Stimulated activated memory B cell treated with anti-CD40 and anti-IgM and Interleukin-4, amounts not matched to agents 10 μg/mL and 1 μg/mL and 100 μg/mL, for 72 hours (primary cell): Measurements from ENCODE around the gene CFAP97.
"Not testable (repeated sequence)": the region's sequence is repeated elsewhere in the genome, so short reads cannot be mapped to it uniquely, and the experiment has no call there.

ENCODE experiments used
- ATAC-seq: fragments of 150-1000 bp; cut with Tn5 transposase; 2 replicates; pipeline ENCODE4 v1.10.0; 2021
- H3K27ac Mint-ChIP-seq: one replicate; pipeline ENCODE4 v1.8.0; 2022; ENCODE audit warnings: mild to moderate bottlenecking, mixed read lengths
- H3K27me3 Mint-ChIP-seq: one replicate; pipeline ENCODE4 v1.8.0; 2022; ENCODE audit warnings: mixed read lengths
- H3K36me3 Mint-ChIP-seq: one replicate; pipeline ENCODE4 v1.8.0; 2022; ENCODE audit warnings: mixed read lengths
- H3K4me1 Mint-ChIP-seq: one replicate; pipeline ENCODE4 v1.8.0; 2022; ENCODE audit warnings: mixed read lengths
- H3K4me3 Mint-ChIP-seq: one replicate; pipeline ENCODE4 v1.8.0; 2022; ENCODE audit warnings: mild to moderate bottlenecking, moderate library complexity, mixed read lengths
- H3K9me3 Mint-ChIP-seq: one replicate; pipeline ENCODE4 v1.8.0; 2022; ENCODE audit warnings: mixed read lengths

CFAP97 gene

GRCh38 chr4:185119927-185120630 lies 83.7 kb downstream of the CFAP97 start:
- Mint-ChIP-seq H3K36me3 (no peaks in the 10 kb centered on the region), H3K4me3 (no peak overlapping the region), H3K9me3 (no peaks in the 10 kb centered on the region), H3K27ac (no peak overlapping the region), H3K4me1 (peaks cover 16% of the 10 kb centered on the region), H3K27me3 (peaks cover 27% of the 10 kb centered on the region)
- no peak for ATAC-seq

- not testable (repeated sequence) for H3K9me3 Mint-ChIP-seq, ATAC-seq, H3K27ac Mint-ChIP-seq, H3K4me3 Mint-ChIP-seq, H3K36me3 Mint-ChIP-seq
- Mint-ChIP-seq H3K4me1 (peaks cover 16% of the 10 kb centered on the region), H3K27me3 (peaks cover 27% of the 10 kb centered on the region)
Measured at GRCh38 chr4:185119467-185119866, 84.3 kb downstream of the CFAP97 start.

GRCh38 chr4:185118876-185119275 lies 84.9 kb downstream of the CFAP97 start:
- H3K36me3 Mint-ChIP-seq: no peaks in the 10 kb centered on the region
- no peak overlapping the region for H3K27ac Mint-ChIP-seq
- no peaks in the 10 kb centered on the region for H3K9me3 Mint-ChIP-seq
- H3K4me3 Mint-ChIP-seq: no peak overlapping the region
- H3K4me1 Mint-ChIP-seq: peaks cover 16% of the 10 kb centered on the region
- ATAC-seq: no peak
- H3K27me3 Mint-ChIP-seq: peaks cover 32% of the 10 kb centered on the region

- H3K4me1 Mint-ChIP-seq: peaks cover 4% of the 10 kb centered on the region
- H3K9me3 Mint-ChIP-seq: no peaks in the 10 kb centered on the region
- no peak for ATAC-seq
- H3K27me3 Mint-ChIP-seq: peaks cover 37% of the 10 kb centered on the region
- H3K36me3 Mint-ChIP-seq: no peaks in the 10 kb centered on the region
- no peak overlapping the region for H3K27ac Mint-ChIP-seq
- H3K4me3 Mint-ChIP-seq: no peak overlapping the region
Measured at GRCh38 chr4:185117300-185117934, 86.4 kb downstream of the CFAP97 start.

DNA sequence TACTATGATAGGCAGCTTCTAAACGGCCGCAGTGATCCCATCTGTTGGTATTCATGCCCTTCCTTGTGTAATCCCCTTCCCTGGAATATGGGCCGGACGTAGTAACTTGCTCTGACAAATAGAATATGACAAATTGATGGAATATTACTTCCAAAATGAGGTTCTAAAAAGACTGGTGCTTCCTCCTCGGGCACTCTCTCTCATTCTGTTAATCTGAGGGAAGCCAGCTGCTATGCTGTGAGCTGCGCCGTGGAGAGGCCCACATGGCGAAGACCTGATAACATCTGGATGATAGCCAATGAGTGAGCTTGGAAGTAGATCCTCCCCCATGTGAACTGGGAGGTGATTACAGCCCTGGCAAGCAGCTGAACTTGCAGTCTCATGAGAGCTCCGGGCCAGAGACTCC lies 88.0 kb downstream of the CFAP97 start:
- Mint-ChIP-seq H3K36me3 (no peaks in the 10 kb centered on the region), H3K9me3 (no peaks in the 10 kb centered on the region), H3K4me3 (no peak overlapping the region), H3K27ac (no peak overlapping the region), H3K4me1 (no peaks in the 10 kb centered on the region), H3K27me3 (peaks cover 27% of the 10 kb centered on the region)
- ATAC-seq: no peak

DNA sequence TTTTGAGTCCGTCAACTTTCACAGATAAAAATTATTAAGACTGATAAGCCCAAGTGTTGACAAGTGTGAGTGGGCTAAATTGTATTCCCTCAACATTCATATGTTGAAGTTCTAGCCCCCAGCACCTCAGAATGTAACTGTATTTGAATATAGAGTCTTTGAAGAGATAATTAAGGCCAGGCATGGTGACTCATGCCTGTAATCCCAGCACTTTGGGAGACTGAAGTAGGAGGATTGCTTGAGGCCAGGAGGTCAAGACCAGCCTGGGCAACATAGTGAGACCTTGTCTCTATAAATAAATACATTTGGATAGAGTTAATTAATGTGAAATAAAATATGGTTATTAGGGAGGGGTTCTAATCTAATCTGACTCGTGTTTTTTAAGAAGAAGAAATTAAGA lies 90.5 kb downstream of the CFAP97 start:
- H3K4me3 Mint-ChIP-seq: no peak overlapping the region
- H3K27me3 Mint-ChIP-seq: peaks cover 31% of the 10 kb centered on the region
- no peak for ATAC-seq
- H3K9me3 Mint-ChIP-seq: no peaks in the 10 kb centered on the region
- no peaks in the 10 kb centered on the region for H3K36me3 Mint-ChIP-seq
- H3K27ac Mint-ChIP-seq: no peak overlapping the region
- no peaks in the 10 kb centered on the region for H3K4me1 Mint-ChIP-seq

DNA sequence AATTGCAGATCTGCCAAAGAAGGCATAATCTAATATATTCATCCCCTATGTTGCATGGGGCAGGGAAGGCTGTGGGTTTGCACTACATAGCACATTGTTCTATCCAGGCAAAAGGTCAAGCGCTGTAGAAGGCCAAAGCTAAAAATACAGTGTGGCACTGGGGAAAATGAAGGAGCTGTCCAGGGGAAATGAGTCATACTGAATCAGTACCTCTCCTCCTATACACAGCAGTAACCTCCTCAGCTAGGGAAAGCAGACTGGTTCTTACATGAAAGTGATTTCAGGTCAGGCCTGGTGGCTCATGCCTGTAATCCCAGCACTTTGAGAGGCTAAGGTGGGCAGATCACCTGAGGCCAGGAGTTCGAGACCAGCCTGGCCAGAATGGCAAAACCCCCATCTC lies 91.7 kb downstream of the CFAP97 start:
- H3K4me3 Mint-ChIP-seq: no peak overlapping the region
- ATAC-seq: peak; percentile 44
- no peak overlapping the region for H3K27ac Mint-ChIP-seq
- no peaks in the 10 kb centered on the region for H3K36me3 Mint-ChIP-seq
- H3K9me3 Mint-ChIP-seq: no peaks in the 10 kb centered on the region
- H3K4me1 Mint-ChIP-seq: no peaks in the 10 kb centered on the region
- H3K27me3 Mint-ChIP-seq: peaks cover 28% of the 10 kb centered on the region

- no peak for ATAC-seq
- Mint-ChIP-seq H3K9me3 (no peaks in the 10 kb centered on the region), H3K4me3 (no peak overlapping the region), H3K36me3 (no peaks in the 10 kb centered on the region), H3K27ac (no peak overlapping the region), H3K4me1 (no peaks in the 10 kb centered on the region), H3K27me3 (peaks cover 25% of the 10 kb centered on the region)
Measured at GRCh38 chr4:185110375-185110823, 93.4 kb downstream of the CFAP97 start.

DNA sequence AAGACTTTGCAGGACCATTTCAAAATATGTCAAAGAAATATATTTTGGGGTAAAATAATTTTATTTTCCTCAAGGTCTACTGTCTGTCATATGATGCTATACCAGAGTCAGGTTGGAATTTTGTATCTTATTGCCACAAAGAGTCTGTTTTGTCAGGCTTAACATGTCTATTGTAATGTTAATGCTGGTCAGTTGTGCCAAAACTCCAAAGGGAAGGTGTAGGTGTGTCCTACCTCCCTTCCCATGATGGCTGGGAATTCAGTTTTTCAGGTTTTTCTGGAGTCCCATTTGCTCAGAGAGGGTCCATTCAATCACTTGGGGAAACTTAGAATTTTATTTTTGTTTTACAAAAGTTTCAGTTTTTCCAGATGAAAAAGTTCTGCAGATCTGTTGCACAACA lies 94.1 kb downstream of the CFAP97 start:
- Mint-ChIP-seq H3K9me3 (no peaks in the 10 kb centered on the region), H3K36me3 (no peaks in the 10 kb centered on the region), H3K27me3 (peaks cover 25% of the 10 kb centered on the region), H3K27ac (no peak overlapping the region), H3K4me1 (no peaks in the 10 kb centered on the region), H3K4me3 (no peak overlapping the region)
- ATAC-seq: no peak
